ENCODE data around the gene MINDY4B. TPM values are rescaled to one million over a fixed set of nuclear protein-coding genes. Genes with fewer than 3 reads are reported as not detected.

MINDY4B gene
- total RNA-seq = not detected

- Histone ChIP-seq H3K4me3 (no peak within 1 kb of the TSS), H3K4me1 (no peaks in the 10 kb centered on the region), H3K9me3 (no peaks in the 10 kb centered on the region), H3K27me3 (no peaks in the 10 kb centered on the region), H3K36me3 (no peaks in the 10 kb centered on the region), H3K27ac (replicated peaks in 1 of 4) (no peak within 1 kb of the TSS)
- WGBS = 84% methylated on average over 4 of the region's 4 CpGs
- DNase-seq (ENCODE audit: extremely low spot score) = no peak
- TF ChIP-seq CTCF (IDR thresholded peaks at IDR 0.05) = no peak
- intact Hi-C loops (cut with DNase I) = no loop called here
These were observed at the start of gene MINDY4B for GRCh38 chr3:150905339-150905738. Gene MINDY4B (minus strand): TSS chr3:150905439. CDS start chr3:150905439, 0 bp downstream.

GRCh38 chr3:150951923-150952322 lies 46.7 kb upstream of the MINDY4B start:
- TF ChIP-seq EP300 (IDR thresholded peaks at IDR 0.05) (no peak), POLR2AphosphoS5 (IDR thresholded peaks at IDR 0.05) (no peak), CTCF (IDR thresholded peaks at IDR 0.05) (no peak), POLR2A (IDR thresholded peaks at IDR 0.05; ENCODE audit: low read depth) (no peak)
- 91% methylated on average over 13 of the region's 13 CpGs for WGBS
- H3K27me3 ChIP-seq = no peaks in the 10 kb centered on the region

GRCh38 chr3:150945226-150946032 lies 40.2 kb upstream of the MINDY4B start:
- 82% methylated on average over 3 of the region's 3 CpGs for WGBS
- Histone ChIP-seq H3K27me3 (peaks cover 0 to 5% (median 0%) of the 10 kb centered on the region in 4 donors), H3K4me3 (no peak overlapping the region), H3K4me1 (no peaks in the 10 kb centered on the region), H3K9me3 (no peaks in the 10 kb centered on the region), H3K36me3 (no peaks in the 10 kb centered on the region), H3K27ac (replicated peaks in 1 of 4) (no peak overlapping the region)
- intact Hi-C loops (cut with DNase I) = no loop called here
- no peak for TF ChIP-seq CTCF (IDR thresholded peaks at IDR 0.05)
- no peak for TF ChIP-seq EP300 (IDR thresholded peaks at IDR 0.05)
- no peak for TF ChIP-seq POLR2AphosphoS5 (IDR thresholded peaks at IDR 0.05)
- TF ChIP-seq POLR2A (IDR thresholded peaks at IDR 0.05; ENCODE audit: low read depth) = no peak
- DNase-seq (ENCODE audit: extremely low spot score) = no peak

More at GRCh38 chr3:150951923-150952322, 46.7 kb upstream of the MINDY4B start:
- no peak for DNase-seq (ENCODE audit: extremely low spot score)
- no peaks in the 10 kb centered on the region for H3K4me1 ChIP-seq
- no peak overlapping the region for H3K4me3 ChIP-seq
- intact Hi-C loops (cut with DNase I) = no loop called here
- H3K27ac ChIP-seq (replicated peaks in 1 of 4) = no peak overlapping the region
- H3K36me3 ChIP-seq = no peaks in the 10 kb centered on the region
- H3K9me3 ChIP-seq = no peaks in the 10 kb centered on the region

GRCh38 chr3:150942221-150942620 lies 37.0 kb upstream of the MINDY4B start:
- Histone ChIP-seq H3K4me1 (no peaks in the 10 kb centered on the region), H3K27me3 (peaks cover 0 to 5% (median 0%) of the 10 kb centered on the region in 4 donors), H3K9me3 (no peaks in the 10 kb centered on the region), H3K4me3 (no peak overlapping the region), H3K36me3 (no peaks in the 10 kb centered on the region), H3K27ac (replicated peaks in 1 of 4) (no peak overlapping the region)
- intact Hi-C loops (cut with DNase I) = no loop called here
- TF ChIP-seq POLR2A (IDR thresholded peaks at IDR 0.05; ENCODE audit: low read depth) (no peak), CTCF (IDR thresholded peaks at IDR 0.05) (no peak), POLR2AphosphoS5 (IDR thresholded peaks at IDR 0.05) (no peak), EP300 (IDR thresholded peaks at IDR 0.05) (no peak)
- no peak for DNase-seq (ENCODE audit: extremely low spot score)
- 84% methylated on average over 3 of the region's 3 CpGs for WGBS

- H3K27me3 ChIP-seq = no peaks in the 10 kb centered on the region
- no peak for DNase-seq (ENCODE audit: extremely low spot score)
- intact Hi-C loops (cut with DNase I) = no loop called here
- no peaks in the 10 kb centered on the region for H3K4me1 ChIP-seq
- no peak overlapping the region for H3K4me3 ChIP-seq
- no peak overlapping the region for H3K27ac ChIP-seq (replicated peaks in 1 of 4)
- 67% methylated on average over 2 of the region's 2 CpGs for WGBS
- H3K36me3 ChIP-seq = no peaks in the 10 kb centered on the region
- no peaks in the 10 kb centered on the region for H3K9me3 ChIP-seq
- no peak for TF ChIP-seq POLR2A (IDR thresholded peaks at IDR 0.05; ENCODE audit: low read depth)
- no peak for TF ChIP-seq EP300 (IDR thresholded peaks at IDR 0.05)
- no peak for TF ChIP-seq POLR2AphosphoS5 (IDR thresholded peaks at IDR 0.05)
- TF ChIP-seq CTCF (IDR thresholded peaks at IDR 0.05) = no peak
These were observed 31.5 kb upstream of the MINDY4B start for GRCh38 chr3:150936693-150937092.

Data from esophagus muscularis mucosa (tissue), 4 donors.